ENCODE results near the gene LIX1L. TPM values are rescaled to one million over a fixed set of nuclear protein-coding genes. Genes with fewer than 3 reads are reported as not detected.

The LIX1L gene
- polyA plus RNA-seq, 3 donors: 21.3 to 30.1 (median 27.0) TPM

DNA sequence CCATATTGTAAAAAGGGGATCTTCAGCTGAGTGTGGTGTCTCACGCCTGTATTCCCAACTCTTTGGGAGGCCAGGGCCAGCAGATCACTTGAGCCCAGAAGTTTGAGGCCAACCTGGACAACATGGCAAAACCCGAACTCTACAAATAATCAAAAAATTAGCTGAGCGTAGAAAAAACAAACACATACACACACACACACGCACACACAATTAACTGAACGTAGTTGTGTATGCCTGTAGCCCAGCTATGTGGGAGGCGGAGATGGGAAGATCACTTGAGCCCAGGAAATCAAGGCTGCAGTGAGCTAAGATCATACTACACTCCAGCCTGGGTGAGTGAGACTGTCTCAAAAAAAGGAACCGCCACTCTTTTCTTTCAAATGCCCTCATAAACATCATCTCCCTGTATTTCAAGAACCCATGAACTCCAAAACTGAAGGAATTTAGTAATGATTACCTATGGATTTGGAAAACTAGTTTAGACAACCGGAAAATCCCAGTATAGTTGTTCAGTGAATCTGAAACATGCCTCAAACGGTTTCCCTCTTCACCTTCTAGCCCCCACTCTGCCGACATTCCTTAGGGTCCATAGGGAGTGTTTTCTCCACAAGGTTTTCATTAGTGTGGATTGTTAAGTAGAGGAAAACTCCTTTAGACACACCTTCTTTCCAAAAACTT is 34.1 kb upstream of the LIX1L start:
- no peak for DNase-seq (ENCODE audit: extremely low read depth in 1 of 11, low read depth in 9 of 11, low spot score in 4 of 11)

DNA sequence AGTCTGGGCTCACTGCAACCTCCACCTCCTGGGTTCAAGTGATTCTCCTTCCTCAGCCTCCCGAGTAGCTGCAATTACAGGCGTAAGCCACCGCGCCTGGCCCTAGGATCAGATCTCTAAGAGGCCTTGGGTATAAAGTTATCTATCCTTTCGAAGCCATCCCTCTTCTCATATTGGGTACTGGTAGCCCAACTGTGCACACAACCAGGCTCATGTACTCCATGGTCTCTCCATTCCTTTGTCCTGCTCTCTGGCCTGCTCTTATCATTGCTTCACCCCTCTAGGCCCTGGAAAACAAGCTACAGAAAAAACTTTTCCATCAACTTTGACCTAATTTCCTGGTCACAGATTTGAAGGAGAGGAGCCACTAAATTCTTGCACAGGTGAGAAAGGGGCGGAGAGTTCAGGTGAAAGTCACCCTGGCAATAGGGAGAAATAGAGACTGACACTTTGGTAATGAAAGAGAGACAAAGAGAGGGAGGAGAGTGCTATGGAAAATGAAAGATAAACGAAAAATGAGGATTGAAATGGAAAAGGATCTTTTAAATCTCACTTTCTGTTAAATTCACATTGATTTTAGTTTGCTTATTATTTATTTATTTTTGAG is 32.5 kb upstream of the LIX1L start:
- no peak for DNase-seq (ENCODE audit: extremely low read depth in 1 of 11, low read depth in 9 of 11, low spot score in 4 of 11)

DNA sequence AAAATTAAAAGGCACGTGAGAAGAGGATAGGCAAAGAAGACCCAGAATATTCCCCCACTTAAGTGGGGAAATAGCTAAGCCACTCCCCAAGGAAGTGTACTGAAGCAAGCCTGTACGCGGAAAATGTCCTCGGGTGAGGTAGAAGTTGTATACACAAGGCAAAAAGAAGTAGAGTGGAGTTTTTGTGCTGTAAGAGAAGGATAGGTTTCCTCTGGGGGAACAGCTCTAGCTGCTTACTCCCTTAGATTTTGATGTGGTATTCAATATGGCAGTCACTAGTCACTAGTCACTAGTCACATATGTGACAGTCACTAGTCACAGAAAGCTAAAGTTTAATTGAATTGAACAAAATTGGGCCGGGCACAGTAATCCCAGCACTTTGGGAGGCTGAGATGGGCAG is 31.0 kb upstream of the LIX1L start:
- no peak for DNase-seq (ENCODE audit: extremely low read depth in 1 of 11, low read depth in 9 of 11, low spot score in 4 of 11)

DNA sequence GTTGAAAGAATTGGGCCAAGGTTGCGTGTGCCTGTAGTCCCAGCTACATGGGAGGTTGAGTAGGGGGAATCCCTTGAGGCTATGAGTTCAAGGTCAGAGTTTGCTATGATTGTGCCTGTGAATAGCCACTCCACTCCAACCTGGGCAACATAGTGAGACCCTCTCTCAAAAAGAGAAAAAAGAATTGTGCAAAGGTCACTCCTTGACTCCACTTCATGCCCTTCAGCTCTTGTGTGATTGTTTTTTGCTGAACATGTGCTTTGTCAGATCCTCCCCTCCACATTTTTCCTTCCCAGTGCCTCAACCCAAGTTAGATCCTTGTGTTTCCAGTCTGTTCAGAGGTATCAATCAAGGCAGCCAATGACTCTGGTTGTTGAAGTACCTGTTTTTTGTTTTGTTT is 30.1 kb upstream of the LIX1L start:
- DNase-seq (ENCODE audit: extremely low read depth in 1 of 11, low read depth in 9 of 11, low spot score in 4 of 11): no peak

DNA sequence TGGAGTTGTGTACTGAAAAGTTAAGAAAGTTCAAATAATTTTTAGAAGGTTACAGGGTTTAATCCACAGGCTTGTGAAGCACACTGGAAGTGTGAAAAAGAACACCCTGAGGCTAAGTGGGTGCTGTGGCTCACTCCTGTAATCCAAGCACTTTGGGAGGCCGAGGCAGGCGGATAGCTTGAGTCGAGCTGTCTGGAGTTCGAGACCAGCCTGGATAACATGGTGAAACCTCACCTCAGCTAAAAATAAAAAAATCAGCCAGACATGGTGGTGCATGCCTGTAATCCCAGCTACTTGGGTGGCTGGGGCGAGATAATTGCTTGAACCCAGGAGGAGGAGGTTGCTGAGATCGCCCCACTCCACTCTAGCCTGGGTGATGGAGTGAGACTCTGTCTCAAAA is 28.7 kb upstream of the LIX1L start:
- DNase-seq (ENCODE audit: extremely low read depth in 1 of 11, low read depth in 9 of 11, low spot score in 4 of 11): no peak

DNA sequence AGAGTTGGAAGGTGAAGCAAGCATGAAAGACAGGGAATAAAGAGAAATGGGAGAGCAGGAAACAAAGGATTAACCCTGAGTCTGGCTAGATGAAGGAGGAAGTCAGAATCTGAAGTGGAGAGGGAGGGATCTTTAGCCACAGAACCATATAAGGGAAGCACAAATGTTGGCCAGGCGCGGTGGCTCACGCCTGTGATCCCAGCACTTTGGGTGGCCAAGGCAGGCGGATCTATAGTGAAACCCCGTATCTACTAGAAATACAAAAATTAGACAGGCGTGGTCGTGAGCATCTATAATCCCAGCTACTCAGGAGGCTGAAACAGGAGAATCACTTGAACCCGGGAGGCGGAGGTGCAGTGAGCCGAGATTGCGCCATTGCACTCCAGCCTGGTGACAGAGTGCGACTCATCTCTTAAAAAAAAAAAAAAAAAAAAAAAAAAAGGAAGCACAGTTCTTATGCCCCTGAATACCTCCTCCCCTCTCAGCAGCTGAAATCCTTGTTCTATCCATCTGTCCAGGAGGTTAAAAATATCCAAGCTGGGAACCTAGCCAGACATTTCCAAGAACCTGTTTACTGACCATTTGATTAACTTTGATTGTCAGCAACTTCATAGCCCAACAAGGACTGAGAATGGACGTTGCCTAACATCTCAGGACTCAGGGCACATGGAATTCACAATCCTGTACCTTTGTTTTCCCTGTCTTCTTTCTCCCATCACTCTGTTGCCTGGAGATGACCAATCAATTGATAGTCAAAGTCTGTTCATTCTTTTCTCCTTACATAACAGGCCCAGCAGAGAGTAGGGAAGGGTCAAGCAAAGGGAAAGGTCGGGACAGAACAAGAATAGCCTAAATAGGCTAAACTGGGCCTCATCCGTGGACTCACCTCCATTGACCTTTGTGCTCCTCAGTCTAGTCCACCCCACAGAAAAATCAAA is 28.0 kb upstream of the LIX1L start:
- DNase-seq (ENCODE audit: extremely low read depth in 1 of 11, low read depth in 9 of 11, low spot score in 4 of 11): no peak

DNA sequence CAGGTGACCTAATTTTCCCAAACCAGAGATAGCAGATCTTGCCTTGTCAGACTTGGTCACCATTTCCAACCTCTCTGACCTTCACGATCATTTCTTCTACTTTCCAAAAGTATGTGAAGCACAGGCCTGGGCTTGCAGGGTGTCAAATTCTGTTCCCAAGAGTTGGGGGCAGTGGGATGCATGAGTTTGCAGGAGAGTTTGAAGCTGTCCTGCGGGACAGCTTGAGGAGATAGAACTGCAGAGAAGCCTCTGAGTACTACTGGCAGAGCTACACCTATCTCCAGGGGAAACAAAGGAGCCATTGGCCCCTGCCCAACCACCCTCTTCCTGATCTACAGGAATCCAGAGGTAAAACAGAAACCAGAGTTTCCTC is 27.3 kb upstream of the LIX1L start:
- no peak for DNase-seq (ENCODE audit: extremely low read depth in 1 of 11, low read depth in 9 of 11, low spot score in 4 of 11)

DNA sequence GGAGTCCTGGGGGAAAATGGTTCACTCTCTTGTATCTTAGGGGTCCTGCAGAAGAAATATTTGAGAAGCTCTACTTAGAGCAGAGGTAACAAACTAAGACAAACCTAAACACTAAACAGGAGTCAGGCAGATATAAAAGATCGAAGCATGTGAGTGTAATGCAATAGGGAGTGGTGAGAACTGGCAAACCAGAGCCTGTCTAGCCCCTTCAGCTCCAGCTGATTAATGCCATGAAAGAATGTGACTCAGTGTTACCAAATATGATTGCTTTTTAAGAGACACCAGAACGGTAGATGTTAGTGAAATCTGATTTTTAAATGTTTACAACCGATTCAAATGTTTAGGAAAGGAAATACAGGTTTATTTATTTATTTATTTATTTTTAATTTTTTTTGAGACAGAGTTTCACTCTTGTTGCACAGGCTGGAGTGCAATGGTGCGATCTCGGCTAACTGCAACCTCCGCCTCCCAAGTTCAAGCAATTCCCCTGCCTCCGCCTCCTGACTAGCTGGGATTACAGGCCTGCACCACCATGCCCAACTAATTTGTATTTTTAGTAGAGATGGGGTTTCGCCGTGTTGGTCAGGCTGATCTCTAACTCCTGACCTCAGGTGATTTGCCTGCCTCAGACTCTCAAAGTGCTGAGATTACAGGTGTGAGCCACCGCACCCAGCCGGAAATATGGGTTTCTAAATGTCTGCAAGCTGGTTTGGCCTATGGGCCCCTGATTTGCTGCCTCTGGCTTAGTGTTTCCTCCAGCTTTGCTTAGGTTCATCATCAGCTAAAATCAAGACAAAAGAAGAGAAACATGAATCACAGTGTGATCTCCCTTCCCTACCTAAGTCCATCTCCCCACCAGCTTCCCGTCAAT is 26.4 kb upstream of the LIX1L start:
- no peak for DNase-seq (ENCODE audit: extremely low read depth in 1 of 11, low read depth in 9 of 11, low spot score in 4 of 11)

DNA sequence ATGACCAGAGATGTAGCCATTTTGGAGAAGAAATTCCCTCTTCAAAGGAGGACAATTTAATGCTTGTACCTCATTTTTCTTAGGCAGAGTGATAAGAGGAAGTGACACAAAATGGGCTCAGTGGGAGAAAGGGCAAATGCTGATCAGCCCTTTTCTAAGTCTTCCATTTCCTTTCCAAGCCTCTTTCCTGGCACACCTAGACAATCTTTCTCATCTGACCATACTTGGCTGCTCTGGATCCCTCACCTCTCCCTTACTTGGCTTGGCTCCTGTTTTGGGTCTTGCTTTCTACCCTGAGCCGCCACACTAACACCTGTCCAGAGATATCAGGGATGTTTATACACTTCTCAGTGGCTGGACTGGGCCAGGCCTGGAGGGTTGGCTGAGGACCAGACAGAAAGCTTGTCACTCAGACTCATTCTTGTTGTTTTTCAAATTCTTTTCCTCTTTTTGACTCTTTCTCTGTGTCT is 25.4 kb upstream of the LIX1L start:
- DNase-seq (ENCODE audit: extremely low read depth in 1 of 11, low read depth in 9 of 11, low spot score in 4 of 11): no peak

DNA sequence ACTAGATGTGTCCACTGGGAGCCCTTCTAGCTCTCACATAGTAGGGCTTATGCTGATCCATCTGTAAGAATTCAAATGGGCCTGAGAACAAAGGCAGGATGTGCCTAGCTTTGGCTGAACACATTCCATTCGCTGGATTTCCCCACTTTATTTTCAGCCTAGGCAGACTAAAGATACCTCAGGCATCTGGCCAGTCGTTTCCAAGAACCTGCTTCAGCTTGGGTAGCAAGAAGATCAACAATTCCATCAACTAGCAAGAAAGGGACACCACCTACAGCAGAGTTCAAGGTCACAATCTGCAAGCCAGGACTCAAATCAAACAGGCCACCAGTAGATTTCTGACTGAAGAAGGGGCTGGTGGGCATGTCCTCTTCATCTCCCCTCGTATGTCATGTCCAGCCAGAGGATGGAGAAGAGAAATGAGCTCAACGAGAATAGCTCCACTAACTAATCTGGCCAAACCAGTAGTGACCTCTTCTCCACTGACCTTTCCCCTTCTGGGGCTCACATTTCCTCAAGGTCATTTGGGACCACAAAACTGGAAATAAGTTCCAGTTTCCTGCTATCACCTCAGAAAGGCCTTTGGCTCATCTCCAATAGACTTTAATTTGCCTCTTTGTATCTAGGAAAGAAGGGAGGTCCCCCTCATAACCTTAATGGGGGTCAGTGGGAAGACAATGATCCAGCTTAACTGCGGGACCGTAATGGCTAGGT is 24.4 kb upstream of the LIX1L start:
- DNase-seq (ENCODE audit: extremely low read depth in 1 of 11, low read depth in 9 of 11, low spot score in 4 of 11): no peak

DNA sequence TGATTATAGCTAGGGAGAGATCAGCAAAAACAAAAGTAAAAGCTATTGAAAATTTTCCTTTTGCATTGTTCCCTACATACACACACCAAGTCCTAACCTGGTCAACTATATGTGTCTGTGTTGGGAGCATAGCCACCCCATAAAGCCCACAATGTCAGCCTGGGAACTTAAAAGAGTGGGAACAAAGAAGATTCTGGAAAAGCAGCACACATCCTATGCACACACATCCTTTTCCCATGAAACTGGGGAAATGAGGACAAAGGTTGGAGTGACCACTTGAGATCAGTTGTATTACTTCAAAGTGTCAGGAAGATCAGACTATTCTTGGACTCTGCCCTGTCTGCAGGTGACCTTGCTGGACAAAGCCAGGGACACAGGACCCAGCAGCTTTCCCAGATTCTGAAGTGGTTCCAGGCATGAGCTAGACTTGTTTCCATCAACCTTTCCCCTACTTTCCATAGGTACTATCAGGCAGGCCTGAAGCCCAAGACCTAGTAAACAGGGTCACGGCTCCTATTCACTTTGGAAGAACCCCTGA is 22.7 kb upstream of the LIX1L start:
- no peak for DNase-seq (ENCODE audit: extremely low read depth in 1 of 11, low read depth in 9 of 11, low spot score in 4 of 11)

DNA sequence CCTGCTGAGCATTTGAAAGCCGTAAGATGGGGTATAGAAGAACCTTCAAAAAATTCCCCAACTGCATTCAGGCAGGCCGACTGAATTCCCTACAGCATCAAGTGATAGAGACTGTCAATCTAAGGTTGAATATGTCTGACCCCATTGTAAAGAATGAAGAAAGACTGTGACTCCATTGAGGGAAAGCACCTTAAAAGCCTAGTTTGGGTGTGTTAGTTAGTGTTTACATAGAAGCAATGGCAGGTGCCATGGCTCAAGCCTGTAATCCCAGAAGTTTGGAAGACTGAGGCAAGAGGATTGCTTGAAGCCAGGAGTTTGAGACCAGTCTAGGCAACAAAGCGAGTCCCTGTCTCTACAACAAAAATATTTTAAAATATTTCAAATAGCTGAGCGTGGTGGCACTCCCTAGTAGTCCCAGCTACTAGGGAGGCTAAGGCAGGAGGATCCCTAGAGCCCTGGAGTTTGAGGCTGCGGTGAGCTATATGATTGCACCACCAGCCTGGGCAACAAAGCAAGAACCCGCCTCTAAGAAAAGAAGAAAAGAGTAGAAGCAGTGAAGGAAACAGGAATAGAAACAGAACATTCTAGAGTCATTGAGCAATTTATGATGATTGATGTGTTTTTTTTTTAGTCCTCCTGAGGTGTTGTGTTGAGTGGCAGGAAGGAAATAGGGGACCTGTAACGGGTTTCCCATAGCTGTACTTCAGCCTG is 22.1 kb upstream of the LIX1L start:
- DNase-seq (ENCODE audit: extremely low read depth in 1 of 11, low read depth in 9 of 11, low spot score in 4 of 11): no peak

DNA sequence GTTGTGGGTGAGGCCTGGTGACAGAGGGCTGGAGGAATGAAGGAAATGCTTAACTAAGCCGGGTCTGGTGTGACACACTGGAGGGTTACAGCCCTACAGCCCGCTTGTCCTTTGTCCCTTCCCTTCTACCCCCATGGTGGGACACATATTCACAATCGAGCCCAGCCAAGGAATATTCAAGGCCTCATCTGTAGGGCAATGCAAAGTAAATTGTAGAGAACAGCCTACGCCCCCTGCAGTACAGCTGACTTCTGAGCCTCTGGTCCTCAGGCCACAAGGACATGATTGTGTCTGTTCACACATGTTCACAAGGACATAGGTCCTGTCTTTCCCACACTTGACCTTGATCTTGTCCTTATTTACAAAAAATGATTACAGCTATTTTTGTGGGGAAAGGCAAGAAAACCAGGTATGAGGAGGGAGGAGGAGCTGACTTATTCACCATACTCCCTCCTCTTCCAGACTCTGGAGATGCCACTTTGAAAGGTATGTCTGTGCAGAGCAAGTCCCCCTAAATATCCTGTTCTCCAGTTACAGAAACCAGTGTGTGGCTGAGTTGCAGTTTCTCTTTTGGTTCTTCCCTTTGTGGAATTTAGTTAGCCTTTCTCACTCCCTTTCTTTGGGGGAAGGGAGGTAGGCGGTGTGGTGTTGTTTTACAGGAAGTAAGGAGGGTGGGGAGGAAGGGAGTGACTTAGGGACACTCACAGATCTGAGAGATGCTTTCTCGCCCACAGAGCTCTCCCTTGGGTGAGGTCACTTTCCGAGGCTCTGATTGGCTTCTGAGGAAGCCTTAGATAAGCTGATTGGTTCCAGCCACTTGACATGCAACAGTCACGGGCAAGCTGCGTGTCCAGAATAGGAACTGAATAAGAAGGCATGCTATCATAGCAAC is 21.3 kb upstream of the LIX1L start:
- DNase-seq (ENCODE audit: extremely low read depth in 1 of 11, low read depth in 9 of 11, low spot score in 4 of 11): peak; percentile 92 to 100 (median 96)

DNA sequence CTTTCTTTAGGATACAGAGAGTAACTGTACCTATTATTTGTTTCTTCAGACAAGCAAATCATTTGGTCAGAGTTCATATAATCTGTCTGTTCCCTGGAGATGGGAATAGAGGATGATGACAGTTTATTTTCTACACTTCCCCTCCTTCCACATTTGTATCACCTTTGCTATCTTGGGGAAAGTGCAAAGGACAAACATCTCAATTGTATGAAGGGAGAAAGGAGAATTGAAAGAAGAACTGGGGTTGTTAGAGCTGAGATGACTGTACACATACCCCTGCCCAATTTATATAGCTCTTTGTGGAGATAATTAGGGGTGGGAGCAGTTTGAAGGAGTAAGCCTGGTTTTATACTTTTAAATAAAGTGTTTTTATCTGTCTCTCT is 20.6 kb upstream of the LIX1L start:
- no peak for DNase-seq (ENCODE audit: extremely low read depth in 1 of 11, low read depth in 9 of 11, low spot score in 4 of 11)

DNA sequence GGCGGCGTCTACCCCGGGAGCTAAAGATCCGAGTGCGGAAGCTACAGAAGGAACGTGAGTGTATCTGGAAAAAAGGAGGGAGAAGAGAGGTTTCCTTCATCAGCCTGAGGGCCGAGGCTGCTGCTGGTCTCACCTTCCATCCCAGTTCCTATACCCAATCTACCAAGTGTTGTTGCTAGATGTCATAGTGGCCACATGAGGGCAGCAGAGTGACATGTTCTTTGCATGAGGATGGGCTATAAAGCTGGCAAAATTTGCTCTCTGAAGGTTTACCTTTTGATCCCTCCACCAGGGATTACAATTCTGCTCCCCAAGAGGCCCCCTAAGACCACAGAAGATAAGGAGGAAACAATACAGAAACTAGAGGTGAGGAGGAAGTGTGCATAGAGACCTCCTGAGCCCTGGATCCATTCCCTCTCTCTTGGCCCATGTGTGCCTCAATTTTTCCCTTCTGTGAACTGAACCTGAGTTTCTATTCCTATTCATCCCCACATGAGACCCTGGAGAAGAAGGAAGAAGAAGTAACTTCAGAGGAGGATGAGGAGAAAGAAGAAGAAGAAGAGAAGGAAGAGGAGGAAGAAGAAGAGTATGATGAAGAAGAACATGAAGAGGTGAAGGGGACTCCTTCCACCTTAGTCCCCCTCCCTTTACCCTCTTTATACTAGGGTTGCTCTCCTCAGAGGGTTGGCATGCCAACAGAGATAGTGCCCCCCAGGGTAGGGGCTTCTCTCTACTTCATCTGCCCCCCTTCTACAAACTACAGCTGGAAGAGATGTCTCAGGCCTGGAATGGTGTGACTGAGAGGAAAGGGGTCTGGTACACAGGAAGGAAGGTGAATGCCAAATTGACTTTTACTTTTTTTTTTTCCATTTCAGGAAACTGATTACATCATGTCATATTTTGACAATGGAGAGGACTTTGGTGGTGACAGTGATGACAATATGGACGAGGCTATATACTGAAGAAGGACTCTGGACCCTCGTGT is 20.0 kb upstream of the LIX1L start:
- DNase-seq (ENCODE audit: extremely low read depth in 1 of 11, low read depth in 9 of 11, low spot score in 4 of 11): peak in 6 of 11 donors; percentile 71 to 88 (median 78)

DNA sequence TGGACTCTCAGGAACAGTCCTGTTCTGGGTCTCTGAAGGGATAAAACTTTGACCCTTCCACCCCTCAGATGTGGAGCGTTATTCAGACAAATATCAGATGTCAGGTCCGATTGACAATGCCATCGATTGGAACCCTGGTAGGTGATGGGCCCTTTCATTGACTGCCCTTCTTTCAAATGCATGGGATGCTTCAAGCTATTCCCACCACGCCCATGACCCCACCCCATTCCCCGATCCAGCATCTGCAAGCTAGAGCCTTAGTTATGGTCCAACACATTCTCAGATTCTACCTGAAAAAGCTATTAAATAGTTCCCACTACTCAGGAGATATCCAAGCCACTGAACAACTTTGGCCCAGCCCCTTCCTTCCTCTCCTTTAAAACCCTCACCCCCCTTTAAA is 19.2 kb upstream of the LIX1L start:
- DNase-seq (ENCODE audit: extremely low read depth in 1 of 11, low read depth in 9 of 11, low spot score in 4 of 11): no peak

Data from renal cortex interstitium (tissue), 11 donors.